Thyroid gland (tissue), 4 donors: ENCODE results near the gene SLC25A24. TPM values are rescaled to one million over a fixed set of nuclear protein-coding genes. Genes with fewer than 3 reads are reported as not detected.

Source experiments
- DNase-seq, 2 donors: peaks; one replicate each; pipeline ENCODE4 v3.0.0-alpha.2; 2019
- H3K27ac ChIP-seq, 3 donors: fragments of 200-600 bp; sonication (generic); 1 replicate in 2 of 3; 2 replicates in 1 of 3; pipeline ENCODE4 v1.5.1; 2016 to 2019; ENCODE audit warnings: mild to moderate bottlenecking in 1 of 3, moderate library complexity in 1 of 3
- H3K27me3 ChIP-seq: fragments of 200-600 bp; sonication (generic); one replicate; pipeline ENCODE4 v1.5.1; 2019
- H3K36me3 ChIP-seq, 2 donors: fragments of 200-600 bp; sonication (generic); one replicate each; pipeline ENCODE4 v1.5.1; 2016 to 2019
- H3K4me1 ChIP-seq, 2 donors: fragments of 200-600 bp; sonication (generic); one replicate each; pipeline ENCODE4 v1.5.1; 2017 to 2019
- H3K4me3 ChIP-seq, 3 donors: fragments of 200-600 bp; sonication (generic); replicated peaks in 1 of 3; 1 replicate in 2 of 3; 2 replicates in 1 of 3; pipeline ENCODE4 v1.5.1; 2016; ENCODE audit warnings: mild to moderate bottlenecking in 1 of 3
- H3K9me3 ChIP-seq: fragments of 200-600 bp; sonication (generic); one replicate; pipeline ENCODE4 v1.5.1; 2017
- CTCF ChIP-seq, 6 experiments: fragments of 200-600 bp in 3 of 6; fragments of 450-650 bp in 3 of 6; sonication (generic) in 3 of 6; IDR thresholded peaks; one replicate each; pipeline ENCODE4 v1.5.1; 2016 to 2019; ENCODE audit warnings: antibody characterized with exemption in 6 of 6, mild to moderate bottlenecking in 2 of 6, inconsistent platforms in 1 of 6, moderate library complexity in 1 of 6
- POLR2A ChIP-seq, 2 donors: fragments of 450-650 bp; IDR thresholded peaks; one replicate each; pipeline ENCODE4 v1.6.1; 2017; ENCODE audit warnings: antibody characterized with exemption in 2 of 2, mild to moderate bottlenecking in 2 of 2, moderate library complexity in 1 of 2
- WGBS, 2 donors: methylation state at CpG; one replicate each; pipeline ENCODE4 v1.1.5; 2017; 5-methylcytosine and 5-hydroxymethylcytosine counted together
- intact Hi-C: fragments of 100-400 bp; cut with DNase I; formaldehyde crosslinking; loops from one replicate; pipeline ENCODE4 v1.15.1; 2023
- total RNA-seq, 4 donors: library from RNA; depleted of rRNA; stranded (reverse); fragments of >200 nt; gene quantifications; one replicate each; pipeline ENCODE4 v1.2.3, GENCODE V29; 2016

Gene SLC25A24
- total RNA-seq, 4 donors from 2014 or later = 36.1 to 52.0 (median 43.3) TPM

- intact Hi-C loops = no loop called here
- Histone ChIP-seq H3K4me1 (peaks cover 12 to 13% of the 10 kb centered on the region in 2 donors), H3K9me3 (no peaks in the 10 kb centered on the region), H3K27ac (no peak overlapping the region), H3K36me3 (no peaks in the 10 kb centered on the region), H3K27me3 (no peaks in the 10 kb centered on the region), H3K4me3 (no peak overlapping the region)
- WGBS, 2 donors = 85 to 86% methylated on average over 5 of the region's 5 CpGs
- no peak for TF ChIP-seq CTCF (IDR thresholded peaks at IDR 0.05)
- no peak for DNase-seq
Observed at GRCh38 chr1:108201687-108202086, 1.5 kb upstream of the SLC25A24 start.

- peak overlapping the region; percentile 75 to 83 (median 83) for H3K4me3 ChIP-seq
- 1 to 2% methylated on average over 10 of the region's 10 CpGs for WGBS, 2 donors
- peak; percentile 48 to 57 for DNase-seq
- H3K27ac ChIP-seq = peak overlapping the region; percentile 77 to 93 (median 91)
- no peaks in the 10 kb centered on the region for H3K27me3 ChIP-seq
- TF ChIP-seq POLR2A (IDR thresholded peaks at IDR 0.05) (no peak), CTCF (IDR thresholded peaks at IDR 0.05) (peak in 1 of 6 experiments; percentile 20)
- H3K4me1 ChIP-seq = peaks cover 12 to 13% of the 10 kb centered on the region in 2 donors
- H3K36me3 ChIP-seq = no peaks in the 10 kb centered on the region
- intact Hi-C loops = no loop called here
- no peaks in the 10 kb centered on the region for H3K9me3 ChIP-seq
Observed at GRCh38 chr1:108200687-108201051, 526 bp upstream of the SLC25A24 start.

GRCh38 chr1:108199201-108199691 lies 897 bp downstream of the SLC25A24 start:
- Histone ChIP-seq H3K36me3 (no peaks in the 10 kb centered on the region), H3K27me3 (no peaks in the 10 kb centered on the region), H3K4me3 (peak overlapping the region; percentile 83 to 96 (median 83)), H3K9me3 (no peaks in the 10 kb centered on the region), H3K4me1 (peaks cover 12 to 13% of the 10 kb centered on the region in 2 donors), H3K27ac (peak overlapping the region; percentile 90 to 93 (median 91))
- TF ChIP-seq POLR2A (IDR thresholded peaks at IDR 0.05) (no peak), CTCF (IDR thresholded peaks at IDR 0.05) (no peak)
- WGBS, 2 donors = 8 to 13% methylated on average over 9 of the region's 9 CpGs
- intact Hi-C loops = no loop called here
- DNase-seq = no peak

GRCh38 chr1:108194051-108194450 lies 6.1 kb downstream of the SLC25A24 start:
- Histone ChIP-seq H3K4me1 (peaks cover 10 to 24% of the 10 kb centered on the region in 2 donors), H3K9me3 (no peaks in the 10 kb centered on the region), H3K36me3 (no peaks in the 10 kb centered on the region), H3K27me3 (no peaks in the 10 kb centered on the region), H3K27ac (no peak overlapping the region), H3K4me3 (no peak overlapping the region)
- intact Hi-C loops = no loop called here
- no peak for DNase-seq
- WGBS, 2 donors = 90 to 100% methylated on average over 1 of the region's 1 CpG
- no peak for TF ChIP-seq CTCF (IDR thresholded peaks at IDR 0.05)
- no peak for TF ChIP-seq POLR2A (IDR thresholded peaks at IDR 0.05)

GRCh38 chr1:108193333-108193732 lies 6.8 kb downstream of the SLC25A24 start:
- intact Hi-C loops = no loop called here
- TF ChIP-seq POLR2A (IDR thresholded peaks at IDR 0.05) (no peak), CTCF (IDR thresholded peaks at IDR 0.05) (no peak)
- no peaks in the 10 kb centered on the region for H3K27me3 ChIP-seq
- 97 to 100% methylated on average over 1 of the region's 1 CpG for WGBS, 2 donors
- no peak overlapping the region for H3K4me3 ChIP-seq
- H3K27ac ChIP-seq = no peak overlapping the region
- peaks cover 3 to 18% of the 10 kb centered on the region in 2 donors for H3K4me1 ChIP-seq
- no peaks in the 10 kb centered on the region for H3K9me3 ChIP-seq
- no peak for DNase-seq
- H3K36me3 ChIP-seq = no peaks in the 10 kb centered on the region
